NCI-H2227 treated with DMSO at 0.1 percent for 48 hours (cell line): Measurements from ENCODE around the gene HOXB1.

Experiments
- DNase-seq: peaks from one replicate; lab custom pipeline; 2025; lab: John Stamatoyannopoulos, UW

Gene HOXB1

DNA sequence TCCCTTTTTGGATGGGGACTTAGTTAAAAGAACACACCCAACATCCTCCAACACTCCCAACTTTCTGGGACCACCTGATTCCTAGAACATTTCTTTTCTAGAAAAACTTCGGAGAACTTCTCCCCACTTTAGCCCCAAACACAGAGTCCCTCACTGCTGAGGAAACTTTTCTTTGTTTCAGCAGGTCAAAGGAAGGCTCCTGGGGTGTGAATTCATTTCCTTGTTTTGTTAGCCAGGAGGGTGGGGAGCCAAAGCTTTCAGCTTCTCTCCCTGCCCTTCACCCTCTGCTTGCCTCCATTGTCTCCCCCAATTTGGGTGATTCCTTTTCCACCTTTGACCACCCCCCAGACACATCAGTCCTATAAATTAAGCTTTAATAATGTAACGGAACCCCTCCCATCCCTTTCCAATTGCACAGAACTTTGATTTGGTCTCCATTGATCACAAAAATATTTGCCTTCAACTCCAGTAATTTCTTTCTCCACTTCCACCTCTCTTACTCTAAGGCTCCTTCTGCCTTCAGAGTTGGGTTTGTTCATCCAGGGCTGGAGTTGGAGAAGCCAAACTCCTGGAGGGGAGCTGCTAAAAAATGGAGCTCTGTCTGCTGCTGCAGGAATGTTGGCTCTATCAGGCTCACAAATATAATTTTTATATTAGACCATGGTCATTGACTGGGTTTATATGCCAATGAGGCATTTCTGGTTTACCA is 37.0 kb upstream of the HOXB1 start:
- DNase-seq, result no peak

DNA sequence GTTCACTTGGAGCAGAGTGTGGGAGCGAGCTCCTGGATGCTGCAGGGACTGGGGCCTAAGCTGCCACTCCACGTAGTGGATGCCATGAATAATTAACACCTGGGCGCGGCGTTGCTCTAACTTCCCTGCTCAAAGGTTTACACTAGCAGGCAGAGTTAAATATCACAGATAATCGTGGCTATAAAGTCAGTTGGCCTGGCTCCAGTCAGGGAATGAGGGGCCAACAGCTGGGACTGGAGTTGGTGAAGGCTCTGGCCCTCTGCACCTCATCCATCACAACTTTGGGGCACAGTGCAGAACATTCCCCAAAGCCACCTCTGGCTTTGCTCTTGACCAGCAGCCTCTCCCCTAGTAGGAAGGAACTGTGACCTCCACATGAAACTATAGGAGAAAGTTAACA is 36.4 kb upstream of the HOXB1 start:
- no peak for DNase-seq

DNA sequence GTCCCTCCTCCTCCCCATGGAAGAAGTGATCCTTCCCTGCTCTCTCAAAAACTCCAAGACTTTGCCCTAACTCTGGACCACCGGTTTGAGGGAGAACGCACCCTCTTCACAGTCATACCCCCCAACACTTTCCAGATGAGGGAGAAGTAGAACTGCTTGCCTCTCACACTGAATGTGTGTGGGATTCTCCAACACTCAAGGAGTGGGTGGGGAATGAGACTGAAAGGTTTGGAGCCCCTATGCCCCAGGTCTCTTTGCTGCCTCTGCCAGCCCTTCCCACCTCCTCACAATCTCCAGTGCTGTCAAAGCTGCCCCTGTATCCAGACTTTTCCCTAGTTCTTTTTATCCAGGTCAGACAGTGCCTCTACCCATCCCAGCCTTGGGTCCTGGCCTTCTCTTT is 35.9 kb upstream of the HOXB1 start:
- no peak for DNase-seq

GRCh38 chr17:48565925-48566710 is 35.3 kb upstream of the HOXB1 start:
- DNase-seq, result no peak

DNA sequence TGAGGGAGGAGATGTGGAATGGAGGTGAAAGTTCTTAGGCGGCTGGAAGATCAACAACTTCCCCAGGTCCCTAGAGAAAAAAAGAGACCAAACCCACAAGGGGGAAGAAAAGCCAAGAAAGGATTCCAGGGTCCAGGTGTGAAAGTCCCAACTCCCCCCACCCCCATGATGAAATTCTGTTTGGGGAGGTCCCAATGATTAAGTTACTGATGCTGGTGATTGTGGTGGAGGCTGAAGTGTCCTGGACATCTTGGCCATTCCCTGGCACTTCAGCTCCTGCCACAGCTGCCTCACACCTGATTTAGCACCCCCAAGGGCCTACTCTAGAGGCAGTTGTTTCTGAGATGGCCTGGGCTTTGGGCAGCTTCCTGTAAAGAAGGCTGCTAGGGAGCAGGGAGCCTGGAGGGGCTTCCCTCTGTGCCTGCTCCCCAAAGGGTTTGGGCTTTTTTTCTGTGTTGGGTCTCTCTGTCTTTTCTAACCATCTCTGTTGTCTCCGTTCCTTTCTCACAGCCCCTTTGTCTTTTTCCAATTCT is 34.3 kb upstream of the HOXB1 start:
- no peak for DNase-seq

DNA sequence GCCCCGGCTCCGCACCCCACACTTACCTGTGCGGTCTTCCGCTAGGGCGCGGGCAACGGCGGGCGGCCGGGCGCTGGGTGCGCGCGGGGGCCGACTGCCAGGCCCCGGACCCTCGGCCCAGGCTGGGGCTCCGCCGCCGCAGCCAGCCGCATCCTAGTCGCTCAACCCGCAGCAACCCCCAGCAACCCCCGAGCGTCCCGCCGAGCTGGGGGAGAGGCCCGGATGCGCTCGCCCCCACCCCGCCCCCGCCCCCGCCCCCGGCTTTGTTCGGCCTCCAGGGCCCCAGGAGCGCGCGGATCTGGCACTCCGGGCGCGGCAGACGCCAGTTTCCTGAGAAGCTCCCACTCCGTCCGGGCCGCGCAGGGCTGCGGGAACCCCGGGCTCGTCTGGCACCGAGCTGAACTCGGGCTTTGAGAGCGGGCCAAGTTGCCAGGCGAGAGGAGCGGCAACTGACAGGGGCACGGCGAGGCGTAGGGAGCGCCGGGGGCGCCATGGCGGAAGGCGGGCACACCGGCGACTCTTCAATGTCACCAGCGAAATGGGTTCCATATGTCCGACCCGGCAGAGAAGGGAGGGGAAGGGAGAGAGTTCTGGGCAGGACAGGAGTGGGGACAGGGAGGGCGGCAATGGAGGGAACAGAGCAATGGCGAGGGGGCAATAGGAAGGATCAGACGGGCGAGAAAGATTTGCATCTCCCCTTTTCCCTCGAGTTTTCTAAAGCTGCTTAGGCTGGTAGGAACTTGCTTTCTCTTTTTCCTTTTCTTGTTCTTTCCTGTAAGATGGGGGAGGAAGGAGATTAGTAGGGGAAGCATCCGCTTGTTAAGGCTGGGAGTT is 33.6 kb upstream of the HOXB1 start:
- DNase-seq, result no peak

DNA sequence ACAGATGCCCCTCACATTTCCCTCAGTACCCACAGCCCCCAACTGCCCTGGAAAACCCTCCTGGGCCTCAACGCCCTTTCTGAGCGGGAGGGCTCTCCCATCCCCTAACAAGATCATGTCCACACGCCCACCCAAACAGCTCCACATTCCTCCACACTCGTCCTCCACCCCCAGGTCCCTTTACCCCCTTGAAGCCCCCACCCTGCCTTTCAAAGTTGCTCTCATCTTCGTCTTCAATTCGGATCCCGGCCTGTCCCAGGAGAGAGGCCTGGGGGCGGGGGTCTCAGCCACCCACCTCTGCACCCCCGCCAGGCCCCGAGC is 33.0 kb upstream of the HOXB1 start:
- DNase-seq, result no peak

GRCh38 chr17:48563385-48563838 is 32.6 kb upstream of the HOXB1 start:
- no peak for DNase-seq

GRCh38 chr17:48562934-48563333 is 32.1 kb upstream of the HOXB1 start:
- DNase-seq, result no peak

DNA sequence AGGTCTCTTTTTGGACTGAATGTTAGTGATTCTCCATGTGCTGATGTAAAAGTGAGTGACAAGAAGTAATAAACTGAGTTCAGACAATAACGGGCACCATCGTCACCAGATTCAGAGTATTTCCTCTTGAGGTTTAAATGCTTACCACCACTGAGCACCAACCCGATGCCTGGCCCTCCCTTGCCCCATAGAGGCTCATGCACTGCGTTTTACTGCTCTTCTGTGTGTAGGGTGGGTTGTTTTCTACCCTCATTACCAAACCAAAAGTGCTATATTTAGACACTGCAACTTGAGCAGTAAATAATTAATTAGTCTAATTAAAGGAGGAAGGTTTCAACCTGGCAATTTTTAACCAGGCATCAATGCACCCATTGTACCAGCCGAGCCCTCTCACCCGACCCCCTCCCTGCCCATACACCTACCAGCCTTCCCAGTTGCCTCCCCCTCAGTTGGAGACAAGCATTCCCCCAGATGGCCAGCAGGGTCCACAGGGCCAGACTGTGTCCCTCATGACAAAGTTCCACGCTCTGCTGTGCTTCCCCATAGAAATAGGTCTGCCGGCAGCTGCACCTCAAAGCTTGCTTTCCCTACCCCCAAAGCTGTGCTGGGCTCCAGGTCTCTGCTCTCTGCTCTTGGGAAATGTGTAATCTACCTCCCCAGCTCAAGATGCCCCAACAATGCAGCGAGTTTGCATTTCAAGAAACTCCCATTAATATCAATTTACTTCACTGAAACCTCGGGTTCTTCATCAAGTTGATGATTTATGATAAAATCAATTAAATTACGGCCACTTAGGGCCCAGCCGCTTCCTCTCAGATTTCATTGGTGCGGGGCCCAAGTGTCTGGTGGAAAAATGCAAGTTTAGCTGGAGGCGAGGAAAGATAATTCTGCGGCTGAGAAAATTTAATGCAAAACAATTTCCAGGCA is 31.3 kb upstream of the HOXB1 start:
- DNase-seq, result no peak

GRCh38 chr17:48559840-48560817 is 29.3 kb upstream of the HOXB1 start:
- DNase-seq, result no peak

DNA sequence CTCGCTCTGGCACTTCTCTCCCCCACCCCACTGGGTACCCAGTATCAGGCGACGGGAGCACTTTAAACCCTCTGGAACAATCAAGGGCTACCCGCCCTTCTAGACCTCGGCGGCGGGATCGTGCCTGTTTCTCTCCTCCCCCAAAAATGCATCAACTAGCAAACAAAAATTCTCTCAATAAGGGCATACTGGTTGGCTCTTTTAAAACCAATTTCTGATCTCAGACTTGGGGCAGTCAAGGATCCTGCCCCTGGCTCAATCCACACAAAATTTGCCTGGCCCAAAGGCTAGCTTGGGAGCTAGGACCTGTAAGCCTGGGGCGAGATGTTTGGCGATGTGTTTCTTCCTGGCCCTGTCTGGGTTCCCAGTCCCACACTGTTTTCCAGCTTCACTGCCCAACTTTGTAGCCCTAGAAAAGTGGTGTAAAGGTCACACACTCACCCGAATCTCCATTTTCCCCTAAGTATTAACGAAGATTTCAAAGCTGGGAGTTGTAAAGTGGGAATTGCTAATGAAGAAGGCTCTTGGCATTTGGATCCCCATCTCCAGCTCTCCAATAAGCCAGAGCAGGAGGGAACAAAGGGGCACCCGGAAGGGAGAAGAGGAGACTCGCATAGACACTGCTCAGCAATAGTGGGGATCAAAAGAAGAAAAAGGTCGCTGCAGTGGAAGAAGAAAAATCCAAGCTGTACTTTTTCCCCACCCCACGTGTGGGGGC is 28.5 kb upstream of the HOXB1 start:
- no peak for DNase-seq

GRCh38 chr17:48558831-48559121 is 28.0 kb upstream of the HOXB1 start:
- DNase-seq, result no peak

GRCh38 chr17:48558057-48558830 is 27.4 kb upstream of the HOXB1 start:
- DNase-seq, result no peak

DNA sequence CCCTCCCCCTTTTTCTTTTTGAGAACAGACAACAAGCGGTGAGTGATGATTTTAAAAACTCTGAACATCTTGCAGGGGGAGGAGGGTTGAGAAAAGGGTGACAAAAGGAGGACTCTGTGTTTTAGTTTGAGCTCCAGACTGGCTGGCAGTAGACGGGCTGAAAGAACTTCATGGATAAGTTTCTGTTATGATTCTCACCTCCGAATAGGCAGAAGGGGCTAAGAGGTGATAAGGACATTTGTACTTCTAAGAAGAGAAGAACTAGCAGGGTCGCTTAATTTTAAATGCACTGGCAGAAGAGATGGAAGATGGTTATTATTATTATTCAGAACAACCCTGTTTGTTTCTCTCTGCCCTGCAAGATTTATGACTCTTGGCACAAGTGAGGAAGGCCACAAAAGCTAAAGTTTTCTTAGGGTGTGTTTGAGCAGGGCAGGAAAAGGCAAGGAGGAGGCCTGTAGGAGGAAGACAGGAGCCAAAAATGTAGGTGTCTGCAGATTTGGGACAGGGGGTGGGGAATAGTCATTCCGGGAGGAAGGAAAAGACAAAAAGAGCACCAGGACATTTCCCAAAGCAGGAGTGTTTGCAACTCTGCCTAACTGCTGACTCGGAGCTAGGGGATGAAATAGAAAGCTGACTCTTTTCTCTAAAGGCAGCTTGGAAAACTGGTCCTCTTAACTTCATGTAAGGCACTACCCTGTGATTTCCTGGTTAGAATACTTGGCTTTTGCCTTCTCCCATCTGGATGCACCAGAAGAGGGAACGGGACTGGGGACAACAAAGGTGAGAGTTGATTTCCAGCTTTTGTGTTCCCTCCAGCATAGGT is 26.0 kb upstream of the HOXB1 start:
- DNase-seq, result no peak

DNA sequence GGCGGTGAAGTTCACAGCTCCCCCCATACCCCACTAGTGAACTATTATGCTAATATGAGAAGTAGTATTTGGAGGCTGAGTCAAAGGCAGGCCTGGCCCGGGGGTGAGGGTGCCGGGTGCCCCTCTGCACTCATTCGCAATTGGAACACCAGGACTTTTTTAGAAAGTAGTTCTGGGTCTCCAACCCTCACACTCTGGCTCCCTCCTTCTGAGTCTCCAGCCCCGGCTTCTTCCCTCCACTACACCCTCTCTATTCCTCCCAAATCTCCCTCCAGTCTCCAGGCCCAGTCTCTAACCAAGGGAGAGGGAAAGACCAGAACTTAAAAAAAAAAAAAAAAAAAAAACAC is 25.4 kb upstream of the HOXB1 start:
- DNase-seq, result no peak

DNA sequence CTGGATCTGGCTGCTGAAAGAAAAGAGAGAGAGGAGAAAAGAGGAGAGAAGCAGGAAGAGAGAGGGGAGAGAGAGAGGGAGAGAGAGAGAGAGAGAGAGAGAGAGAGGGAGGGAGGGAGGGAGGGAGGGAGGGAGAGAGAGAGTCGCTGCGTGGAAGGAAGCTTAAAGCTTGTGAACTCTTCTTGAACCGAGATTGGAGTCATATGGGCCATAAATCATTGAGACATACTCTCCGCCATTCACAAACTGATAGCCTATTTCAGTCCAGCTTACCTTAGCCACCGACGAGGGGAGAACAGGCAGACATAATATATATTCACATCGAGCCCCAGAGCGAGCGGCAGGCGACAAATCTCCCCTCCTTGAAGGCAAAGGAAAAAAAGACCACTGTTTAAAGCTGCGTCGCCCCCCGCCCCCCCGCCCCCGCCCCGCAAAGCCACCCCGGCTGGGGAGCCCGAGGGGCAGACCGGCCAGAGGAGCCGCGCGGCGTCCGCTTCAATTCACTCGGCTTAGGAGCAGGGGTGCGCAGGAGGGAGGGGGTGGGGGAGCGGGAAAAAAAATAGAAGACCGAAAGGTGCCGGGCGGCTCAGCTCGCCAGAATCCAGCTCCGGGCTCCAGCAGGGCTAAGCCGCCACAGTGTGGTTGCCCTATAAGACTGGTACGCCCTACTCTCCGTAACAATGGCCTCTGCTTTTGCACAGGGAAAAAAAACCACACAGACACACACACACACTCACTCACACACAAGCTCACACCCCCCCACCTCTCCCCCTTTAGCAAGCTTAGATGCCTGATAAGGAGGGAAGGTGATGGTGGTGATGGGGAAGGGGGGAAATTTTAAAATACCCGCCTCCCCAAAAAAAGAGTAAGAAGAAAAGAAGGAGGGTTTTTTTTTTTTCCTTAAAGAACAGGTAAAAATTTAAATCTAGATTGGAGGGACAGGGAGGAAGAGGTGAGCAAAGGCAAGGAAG is 24.7 kb upstream of the HOXB1 start:
- DNase-seq, result peak; percentile 84
